ENCODE measurements around the gene CEP112.
A peak's percentile ranks its signal among the peaks of the same experiment; 100 is the strongest.

DNA sequence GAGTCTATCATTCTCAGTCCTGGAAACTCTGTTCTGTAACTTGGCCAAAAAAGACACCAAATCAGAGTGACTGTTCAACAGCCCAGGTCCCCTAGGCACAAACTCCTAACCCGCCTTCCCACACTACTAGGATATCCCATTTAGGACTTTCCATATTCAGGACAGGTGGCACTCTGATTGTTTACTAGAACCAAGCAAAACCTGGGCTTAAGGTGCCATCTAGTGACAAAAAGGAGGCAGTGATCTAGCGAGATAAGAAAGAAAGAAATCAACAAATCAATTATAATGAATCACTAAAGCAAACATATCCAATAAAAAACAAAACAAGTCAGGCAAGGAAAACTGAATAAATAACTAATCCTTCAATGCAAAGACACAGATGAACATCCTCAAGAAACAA, 203.9 kb downstream of the CEP112 start:
- TF ChIP-seq CTCF (IDR thresholded peaks at IDR 0.05; ENCODE audit: insufficient read depth, low read depth, low read length) (peak; percentile 70), EZH2 (IDR thresholded peaks at IDR 0.05; ENCODE audit: insufficient read depth, low read length) (no peak)

Data from astrocyte (in vitro differentiated cells and primary cell).